ENCODE results near the gene ENAH. TPM values are rescaled to one million over a fixed set of nuclear protein-coding genes. Genes with fewer than 3 reads are reported as not detected.
A peak's percentile ranks its signal among the peaks of the same experiment; 100 is the strongest.

The ENAH gene
- total and polyA plus RNA-seq, 2 experiments from 2014 or later, result 109 to 184 TPM

GRCh38 chr1:225506727-225507126 lies 146.2 kb downstream of the ENAH start:
- no peaks in the 10 kb centered on the region for H3F3A ChIP-seq (replicated peaks; ENCODE audit: low read depth)
- no peak overlapping the region for H3K4me3 ChIP-seq
- no peak for ATAC-seq
- Mint-ChIP-seq H3K27ac (no peak overlapping the region), H3K9me3 (no peaks in the 10 kb centered on the region), H3K4me1 (peaks cover 27% of the 10 kb centered on the region), H3K27me3 (ENCODE audit: insufficient read depth, low read depth, poor library complexity) (peaks cover 8% of the 10 kb centered on the region), H3K4me3 (no peak overlapping the region), H3K36me3 (ENCODE audit: low read depth) (peaks cover 40% of the 10 kb centered on the region)
- peaks cover 9% of the 10 kb centered on the region for H3K79me2 ChIP-seq (replicated peaks; ENCODE audit: insufficient read depth)
- DNase-seq (ENCODE audit: low spot score), result no peak
- TF ChIP-seq ZNF114 (CRISPR knock-in tag; IDR thresholded peaks at IDR 0.05) (no peak), CTCF (conservative IDR thresholded peaks at IDR 0.05; ENCODE audit: low read depth in 2 of 2) (no peak)
- no peaks in the 10 kb centered on the region for H3K9me2 ChIP-seq (ENCODE audit: insufficient read depth)
- H3K27me3 ChIP-seq (ENCODE audit: insufficient read depth), result no peaks in the 10 kb centered on the region
- peaks cover 11% of the 10 kb centered on the region for H3K36me3 ChIP-seq (ENCODE audit: insufficient read depth)
- H4K20me1 ChIP-seq (replicated peaks; ENCODE audit: insufficient read depth), result no peaks in the 10 kb centered on the region
- peaks cover 29% of the 10 kb centered on the region for H3K4me1 ChIP-seq (ENCODE audit: insufficient read depth)
- no peak overlapping the region for H3K4me2 ChIP-seq
- H2AFZ ChIP-seq, result no peak overlapping the region
- peak overlapping the region; percentile 5; the same call in 1 of the 2 replicates for H3K27ac ChIP-seq (ENCODE audit: low read depth)

GRCh38 chr1:225504776-225505175 lies 148.1 kb downstream of the ENAH start:
- Histone ChIP-seq H3K27ac (ENCODE audit: low read depth) (no peak overlapping the region), H3K9me2 (ENCODE audit: insufficient read depth) (no peaks in the 10 kb centered on the region), H3K4me2 (no peak overlapping the region), H4K20me1 (replicated peaks; ENCODE audit: insufficient read depth) (no peaks in the 10 kb centered on the region), H3K36me3 (ENCODE audit: insufficient read depth) (peaks cover 6% of the 10 kb centered on the region; the same call in 1 of the 2 replicates), H2AFZ (no peak overlapping the region), H3K27me3 (ENCODE audit: insufficient read depth) (no peaks in the 10 kb centered on the region), H3K4me1 (ENCODE audit: insufficient read depth) (peaks cover 39% of the 10 kb centered on the region), H3F3A (replicated peaks; ENCODE audit: low read depth) (no peaks in the 10 kb centered on the region), H3K79me2 (replicated peaks; ENCODE audit: insufficient read depth) (peaks cover 9% of the 10 kb centered on the region; the same call in 1 of the 2 replicates), H3K4me3 (no peak overlapping the region)
- ATAC-seq (no peak), DNase-seq (ENCODE audit: low spot score) (no peak)
- peaks cover 39% of the 10 kb centered on the region for H3K4me1 Mint-ChIP-seq
- peaks cover 6% of the 10 kb centered on the region for H3K27me3 Mint-ChIP-seq (ENCODE audit: insufficient read depth, low read depth, poor library complexity)
- H3K27ac Mint-ChIP-seq, result no peak overlapping the region
- peaks cover 45% of the 10 kb centered on the region for H3K36me3 Mint-ChIP-seq (ENCODE audit: low read depth)
- H3K4me3 Mint-ChIP-seq, result no peak overlapping the region
- no peaks in the 10 kb centered on the region for H3K9me3 Mint-ChIP-seq
- TF ChIP-seq CTCF (conservative IDR thresholded peaks at IDR 0.05; ENCODE audit: low read depth in 2 of 2), result no peak
- TF ChIP-seq EZH2 (IDR thresholded peaks at IDR 0.05; ENCODE audit: low read depth, unreplicated experiment), result no peak
- no peak for TF ChIP-seq REST (IDR thresholded peaks at IDR 0.05; ENCODE audit: unreplicated experiment)
- TF ChIP-seq ZNF331 (CRISPR knock-in tag; IDR thresholded peaks at IDR 0.05; ENCODE audit: low read depth), result no peak
- no peak for TF ChIP-seq JUNB (IDR thresholded peaks at IDR 0.05; ENCODE audit: unreplicated experiment)
- TF ChIP-seq ETS1 (IDR thresholded peaks at IDR 0.05), result no peak
